Measurements from ENCODE around the gene STRBP.

- TF ChIP-seq, protein P1, sequence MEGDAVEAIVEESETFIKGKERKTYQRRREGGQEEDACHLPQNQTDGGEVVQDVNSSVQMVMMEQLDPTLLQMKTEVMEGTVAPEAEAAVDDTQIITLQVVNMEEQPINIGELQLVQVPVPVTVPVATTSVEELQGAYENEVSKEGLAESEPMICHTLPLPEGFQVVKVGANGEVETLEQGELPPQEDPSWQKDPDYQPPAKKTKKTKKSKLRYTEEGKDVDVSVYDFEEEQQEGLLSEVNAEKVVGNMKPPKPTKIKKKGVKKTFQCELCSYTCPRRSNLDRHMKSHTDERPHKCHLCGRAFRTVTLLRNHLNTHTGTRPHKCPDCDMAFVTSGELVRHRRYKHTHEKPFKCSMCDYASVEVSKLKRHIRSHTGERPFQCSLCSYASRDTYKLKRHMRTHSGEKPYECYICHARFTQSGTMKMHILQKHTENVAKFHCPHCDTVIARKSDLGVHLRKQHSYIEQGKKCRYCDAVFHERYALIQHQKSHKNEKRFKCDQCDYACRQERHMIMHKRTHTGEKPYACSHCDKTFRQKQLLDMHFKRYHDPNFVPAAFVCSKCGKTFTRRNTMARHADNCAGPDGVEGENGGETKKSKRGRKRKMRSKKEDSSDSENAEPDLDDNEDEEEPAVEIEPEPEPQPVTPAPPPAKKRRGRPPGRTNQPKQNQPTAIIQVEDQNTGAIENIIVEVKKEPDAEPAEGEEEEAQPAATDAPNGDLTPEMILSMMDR (IDR thresholded peaks at IDR 0.05): no peak
- TF ChIP-seq POLR2A (IDR thresholded peaks at IDR 0.05): no peak
- no peak for TF ChIP-seq POLR2AphosphoS5 (IDR thresholded peaks at IDR 0.05)
- no peak for TF ChIP-seq EP300 (IDR thresholded peaks at IDR 0.05)
Measured at GRCh38 chr9:123305879-123306278, 37.5 kb upstream of the STRBP start.

Measured in suprapubic skin (tissue), 4 donors.